ENCODE data around the gene IGFBP7. TPM values are rescaled to one million over a fixed set of nuclear protein-coding genes. Genes with fewer than 3 reads are reported as not detected.

Gene IGFBP7
- total and polyA plus RNA-seq, 2 donors from 2014 or later = 1,703 to 2,157 TPM

GRCh38 chr4:57053508-57053907, 56.7 kb downstream of the IGFBP7 start:
- Histone ChIP-seq H3K27ac (ENCODE audit: low read depth in 2 of 2, low read length in 2 of 2) (peak overlapping the region; percentile 7 to 61), H3K9me3 (ENCODE audit: control insufficient read depth in 2 of 3, insufficient read depth in 1 of 3, low read length in 3 of 3) (no peaks in the 10 kb centered on the region), H3K4me1 (ENCODE audit: control insufficient read depth in 2 of 3, insufficient read depth in 2 of 3, low read depth in 1 of 3, low read length in 3 of 3) (peaks cover 0 to 50% (median 26%) of the 10 kb centered on the region in 3 donors), H3K27me3 (ENCODE audit: control insufficient read depth, insufficient read depth, low read length) (no peaks in the 10 kb centered on the region), H3K36me3 (ENCODE audit: control insufficient read depth in 2 of 3, insufficient read depth in 3 of 3, low read length in 3 of 3) (peaks cover 0 to 10% (median 0%) of the 10 kb centered on the region in 3 donors), H3K4me3 (ENCODE audit: low read length in 3 of 3) (no peak overlapping the region), H3K9ac (ENCODE audit: low read length in 3 of 3) (no peak overlapping the region)
- FAIRE-seq (no peak), DNase-seq (no peak)
- intact Hi-C loops (cut with DNase I) = no loop called here
- no peak for TF ChIP-seq CTCF (IDR thresholded peaks at IDR 0.05; ENCODE audit: borderline replicate concordance, extremely low read depth, insufficient read depth)

GRCh38 chr4:57051524-57051923, 58.7 kb downstream of the IGFBP7 start:
- FAIRE-seq (no peak), DNase-seq (no peak)
- H3K9ac ChIP-seq (ENCODE audit: low read length in 3 of 3) = no peak overlapping the region
- no peaks in the 10 kb centered on the region for H3K27me3 ChIP-seq (ENCODE audit: control insufficient read depth, insufficient read depth, low read length)
- peak overlapping the region; percentile 18 to 74 for H3K27ac ChIP-seq (ENCODE audit: low read depth in 2 of 2, low read length in 2 of 2)
- peaks cover 0 to 10% (median 0%) of the 10 kb centered on the region in 3 donors for H3K36me3 ChIP-seq (ENCODE audit: control insufficient read depth in 2 of 3, insufficient read depth in 3 of 3, low read length in 3 of 3)
- no peak for TF ChIP-seq CTCF (IDR thresholded peaks at IDR 0.05; ENCODE audit: borderline replicate concordance, extremely low read depth, insufficient read depth)
- H3K9me3 ChIP-seq (ENCODE audit: control insufficient read depth in 2 of 3, insufficient read depth in 1 of 3, low read length in 3 of 3) = no peaks in the 10 kb centered on the region
- intact Hi-C loops (cut with DNase I) = no loop called here
- H3K4me1 ChIP-seq (ENCODE audit: control insufficient read depth in 2 of 3, insufficient read depth in 2 of 3, low read depth in 1 of 3, low read length in 3 of 3) = peaks cover 0 to 40% (median 21%) of the 10 kb centered on the region in 3 donors
- H3K4me3 ChIP-seq (ENCODE audit: low read length in 3 of 3) = no peak overlapping the region

GRCh38 chr4:57051095-57051494, 59.1 kb downstream of the IGFBP7 start:
- H3K27me3 ChIP-seq (ENCODE audit: control insufficient read depth, insufficient read depth, low read length) = no peaks in the 10 kb centered on the region
- DNase-seq = peak in 1 of 5 donors; percentile 34
- H3K27ac ChIP-seq (ENCODE audit: low read depth in 2 of 2, low read length in 2 of 2) = peak overlapping the region; percentile 18 to 74
- no peak overlapping the region for H3K9ac ChIP-seq (ENCODE audit: low read length in 3 of 3)
- no peaks in the 10 kb centered on the region for H3K9me3 ChIP-seq (ENCODE audit: control insufficient read depth in 2 of 3, insufficient read depth in 1 of 3, low read length in 3 of 3)
- intact Hi-C loops (cut with DNase I) = no loop called here
- H3K4me1 ChIP-seq (ENCODE audit: control insufficient read depth in 2 of 3, insufficient read depth in 2 of 3, low read depth in 1 of 3, low read length in 3 of 3) = peaks cover 0 to 40% (median 22%) of the 10 kb centered on the region in 3 donors
- no peak for FAIRE-seq
- no peak overlapping the region for H3K4me3 ChIP-seq (ENCODE audit: low read length in 3 of 3)
- TF ChIP-seq CTCF (IDR thresholded peaks at IDR 0.05; ENCODE audit: borderline replicate concordance, extremely low read depth, insufficient read depth) = no peak
- H3K36me3 ChIP-seq (ENCODE audit: control insufficient read depth in 2 of 3, insufficient read depth in 3 of 3, low read length in 3 of 3) = peaks cover 0 to 10% (median 0%) of the 10 kb centered on the region in 3 donors

All from kidney (tissue), 14 donors.